Tibial artery (tissue), 4 donors: ENCODE measurements around the gene ICOS.
"Not testable (repeated sequence)": the region's sequence is repeated elsewhere in the genome, so short reads cannot be mapped to it uniquely, and the experiment has no call there.

ENCODE experiments used
- DNase-seq, 2 donors: peaks; one replicate each; pipeline ENCODE4 v3.0.0-alpha.2; 2019
- H3K27ac ChIP-seq, 2 donors: fragments of 200-600 bp; sonication (generic) in 1 of 2; 1 replicate in 1 of 2; 2 replicates in 1 of 2; pipeline ENCODE4 v1.5.1; 2018 to 2019; ENCODE audit warnings: mild to moderate bottlenecking in 1 of 2
- H3K27me3 ChIP-seq, 2 donors: fragments of 200-600 bp; sonication (generic) in 1 of 2; one replicate each; pipeline versions ENCODE4 v1.5.1 to v1.6.0; 2016 to 2019
- H3K36me3 ChIP-seq, 3 donors: fragments of 200-600 bp; sonication (generic) in 2 of 3; one replicate each; pipeline ENCODE4 v1.5.1; 2016 to 2019; ENCODE audit warnings: mild to moderate bottlenecking in 2 of 3
- H3K4me1 ChIP-seq, 4 donors: fragments of 200-600 bp; sonication (generic) in 2 of 4; 1 replicate in 3 of 4; 2 replicates in 1 of 4; pipeline ENCODE4 v1.5.1; 2016 to 2019
- H3K4me3 ChIP-seq, 2 donors: fragments of 200-600 bp; sonication (generic) in 1 of 2; 1 replicate in 1 of 2; 2 replicates in 1 of 2; pipeline ENCODE4 v1.5.1; 2018 to 2019; ENCODE audit warnings: mild to moderate bottlenecking in 2 of 2
- H3K9me3 ChIP-seq, 3 donors: fragments of 200-600 bp; sonication (generic) in 1 of 3; one replicate each; pipeline ENCODE4 v1.5.1; 2016 to 2019
- CTCF ChIP-seq, 2 experiments: fragments of 200-600 bp in 1 of 2; fragments of 450-650 bp in 1 of 2; IDR thresholded peaks; one replicate each; pipeline ENCODE4 v1.5.1; 2017 to 2019; ENCODE audit warnings: antibody characterized with exemption in 2 of 2, mild to moderate bottlenecking in 1 of 2, moderate library complexity in 1 of 2
- intact Hi-C: fragments of 100-400 bp; cut with DNase I; formaldehyde crosslinking; loops from one replicate; pipeline ENCODE4 v1.15.0; 2023; ENCODE audit warnings: low total_unique reads

The ICOS gene

GRCh38 chr2:203940039-203940438 lies 3.5 kb downstream of the ICOS start:
- no peak for DNase-seq
- no peaks in the 10 kb centered on the region for H3K9me3 ChIP-seq
- H3K27me3 ChIP-seq = no peaks in the 10 kb centered on the region
- intact Hi-C loops = no loop called here
- H3K4me3 ChIP-seq = no peak overlapping the region
- H3K27ac ChIP-seq = no peak overlapping the region
- TF ChIP-seq CTCF (IDR thresholded peaks at IDR 0.05) = no peak
- H3K36me3 ChIP-seq = no peaks in the 10 kb centered on the region
- H3K4me1 ChIP-seq = no peaks in the 10 kb centered on the region

GRCh38 chr2:203943493-203944382 lies 7.2 kb downstream of the ICOS start:
- H3K9me3 ChIP-seq, H3K36me3 ChIP-seq, intact Hi-C loops, DNase-seq, H3K4me3 ChIP-seq, H3K27ac ChIP-seq, H3K27me3 ChIP-seq, H3K4me1 ChIP-seq: not testable (repeated sequence)

GRCh38 chr2:203948733-203949132 lies 12.2 kb downstream of the ICOS start:
- no peaks in the 10 kb centered on the region for H3K27me3 ChIP-seq
- DNase-seq = no peak
- no peaks in the 10 kb centered on the region for H3K36me3 ChIP-seq
- no peak overlapping the region for H3K4me3 ChIP-seq
- TF ChIP-seq CTCF (IDR thresholded peaks at IDR 0.05) = no peak
- no peaks in the 10 kb centered on the region for H3K4me1 ChIP-seq
- intact Hi-C loops = no loop called here
- no peaks in the 10 kb centered on the region for H3K9me3 ChIP-seq
- no peak overlapping the region for H3K27ac ChIP-seq

- H3K36me3 ChIP-seq = no peaks in the 10 kb centered on the region
- no peak overlapping the region for H3K4me3 ChIP-seq
- H3K4me1 ChIP-seq = no peaks in the 10 kb centered on the region
- no peak for TF ChIP-seq CTCF (IDR thresholded peaks at IDR 0.05)
- H3K27ac ChIP-seq = no peak overlapping the region
- DNase-seq = no peak
- no peaks in the 10 kb centered on the region for H3K27me3 ChIP-seq
- no peaks in the 10 kb centered on the region for H3K9me3 ChIP-seq
- intact Hi-C loops = no loop called here
Measured at GRCh38 chr2:203949228-203949627, 12.7 kb downstream of the ICOS start.

GRCh38 chr2:203951366-203951902 lies 14.9 kb downstream of the ICOS start:
- intact Hi-C loops = no loop called here
- H3K36me3 ChIP-seq = no peaks in the 10 kb centered on the region
- no peak for DNase-seq
- no peaks in the 10 kb centered on the region for H3K9me3 ChIP-seq
- no peak overlapping the region for H3K4me3 ChIP-seq
- no peaks in the 10 kb centered on the region for H3K27me3 ChIP-seq
- H3K27ac ChIP-seq = no peak overlapping the region
- H3K4me1 ChIP-seq = no peaks in the 10 kb centered on the region
- TF ChIP-seq CTCF (IDR thresholded peaks at IDR 0.05) = no peak

- no peaks in the 10 kb centered on the region for H3K9me3 ChIP-seq
- intact Hi-C loops = no loop called here
- H3K4me1 ChIP-seq = peaks cover 0 to 20% (median 10%) of the 10 kb centered on the region in 4 donors
- no peaks in the 10 kb centered on the region for H3K27me3 ChIP-seq
- DNase-seq = no peak
- H3K27ac ChIP-seq = no peak overlapping the region
- H3K4me3 ChIP-seq = no peak overlapping the region
- no peaks in the 10 kb centered on the region for H3K36me3 ChIP-seq
- no peak for TF ChIP-seq CTCF (IDR thresholded peaks at IDR 0.05)
Measured at GRCh38 chr2:203959265-203959664, 22.7 kb downstream of the ICOS start.
